OCI-LY7 (cell line): ENCODE data around the gene PDGFB. TPM values are rescaled to one million over a fixed set of nuclear protein-coding genes. Genes with fewer than 3 reads are reported as not detected.

Experiments
- BruUV-seq: library from RNA; stranded (reverse); fragments of 400-500 nt; replicated peaks from 2 replicates; lab custom pipeline; 2021; lab: Mats Ljungman, UMichigan
- CTCF ChIA-PET: fragments of 300-600 bp; sonication (Branson Sonifier 250); formaldehyde crosslinking; loops from one replicate; lab custom pipeline; 2022; ENCODE audit warnings: antibody characterized with exemption; ENCODE audit not compliant: unreplicated experiment; lab: Charles Lee
- POLR2A ChIA-PET: fragments of 300-600 bp; sonication (Branson Sonifier 250); formaldehyde crosslinking; loops from one replicate; lab custom pipeline; 2022; ENCODE audit warnings: antibody characterized with exemption; lab: Charles Lee
- DNase-seq: peaks from one replicate; pipeline ENCODE4 v3.0.0-alpha.2; 2015; ENCODE audit warnings: low spot score
- H2AFZ ChIP-seq: fragments of 200-600 bp; sonication (generic), shearing (Covaris generic); 2 replicates; pipeline ENCODE4 v1.6.1; 2014; ENCODE audit warnings: mild to moderate bottlenecking, antibody characterized with exemption, low read length, moderate library complexity
- H3K27ac ChIP-seq: fragments of 200-600 bp; sonication (generic); 2 replicates; pipeline ENCODE4 v1.5.1; 2014; ENCODE audit warnings: mixed run types, low read depth, mild to moderate bottlenecking, moderate library complexity, low read length, inconsistent platforms; ENCODE audit not compliant: poor library complexity, severe bottlenecking
- H3K36me3 ChIP-seq: fragments of 200-600 bp; sonication (generic); 2 replicates; pipeline ENCODE4 v1.6.1; 2014; ENCODE audit warnings: mild to moderate bottlenecking, antibody characterized with exemption, low read length, moderate library complexity, mixed read lengths; ENCODE audit not compliant: insufficient read depth
- H3K4me1 ChIP-seq: fragments of 200-600 bp; sonication (generic); 2 replicates; pipeline ENCODE4 v1.5.1; 2014; ENCODE audit warnings: mild to moderate bottlenecking, low read length; ENCODE audit not compliant: insufficient read depth, poor library complexity, severe bottlenecking
- H3K4me2 ChIP-seq: fragments of 200-600 bp; sonication (generic); 2 replicates; pipeline ENCODE4 v1.6.1; 2014; ENCODE audit warnings: mild to moderate bottlenecking, low read length
- H3K4me3 ChIP-seq: fragments of 200-600 bp; sonication (generic); 2 replicates; pipeline ENCODE4 v1.5.1; 2014; ENCODE audit warnings: mild to moderate bottlenecking, low read depth, low read length; ENCODE audit not compliant: poor library complexity, severe bottlenecking
- H3K79me2 ChIP-seq: fragments of 200-600 bp; sonication (generic); 2 replicates; pipeline ENCODE4 v1.6.1; 2016; ENCODE audit warnings: low read depth, mild to moderate bottlenecking, low read length, moderate library complexity, mixed read lengths; ENCODE audit not compliant: insufficient read depth
- H3K9me2 ChIP-seq: fragments of 200-600 bp; sonication (generic); 2 replicates; pipeline ENCODE4 v1.6.1; 2016; ENCODE audit warnings: mild to moderate bottlenecking, low read length, mixed read lengths; ENCODE audit not compliant: insufficient read depth
- H3K9me3 ChIP-seq: fragments of 200-600 bp; sonication (generic); 2 replicates; pipeline ENCODE4 v1.6.1; 2014; ENCODE audit warnings: mild to moderate bottlenecking, mixed run types, low read length, mixed read lengths
- H4K20me1 ChIP-seq: fragments of 200-600 bp; sonication (generic); 2 replicates; pipeline ENCODE4 v1.6.1; 2014; ENCODE audit warnings: mild to moderate bottlenecking, antibody characterized with exemption, low read length, moderate library complexity, mixed read lengths; ENCODE audit not compliant: insufficient read depth
- CTCF ChIP-seq: fragments of 200-600 bp; sonication (generic); conservative IDR thresholded peaks from 2 replicates; pipeline ENCODE4 v1.5.1; 2014; ENCODE audit warnings: mild to moderate bottlenecking, antibody characterized with exemption, low read length, moderate library complexity, mixed read lengths
- EZH2phosphoT487 ChIP-seq: fragments of 200-600 bp; sonication (generic); IDR thresholded peaks from 2 replicates; pipeline ENCODE4 v1.6.1; 2018; ENCODE audit warnings: low read depth, borderline replicate concordance, mild to moderate bottlenecking, mixed run types, antibody characterized with exemption, low read length, moderate library complexity, mixed read lengths
- intact Hi-C: fragments of 100-400 bp; cut with micrococcal nuclease; formaldehyde crosslinking; loops from one replicate; pipeline ENCODE4 v1.10.0; 2022; ENCODE audit not compliant: unreplicated experiment
- total RNA-seq, 2 experiments: library from RNA; depleted of rRNA in 1 of 2; stranded (reverse); fragments of >200 nt in 1 of 2; shearing (Covaris generic) in 1 of 2; gene quantifications; 2 replicates each; pipeline ENCODE4 v1.2.3, GENCODE V29; 2014 to 2022

Gene PDGFB
- total RNA-seq, 2 experiments from 2014 or later = 0.27 TPM; not detected in 1

DNA sequence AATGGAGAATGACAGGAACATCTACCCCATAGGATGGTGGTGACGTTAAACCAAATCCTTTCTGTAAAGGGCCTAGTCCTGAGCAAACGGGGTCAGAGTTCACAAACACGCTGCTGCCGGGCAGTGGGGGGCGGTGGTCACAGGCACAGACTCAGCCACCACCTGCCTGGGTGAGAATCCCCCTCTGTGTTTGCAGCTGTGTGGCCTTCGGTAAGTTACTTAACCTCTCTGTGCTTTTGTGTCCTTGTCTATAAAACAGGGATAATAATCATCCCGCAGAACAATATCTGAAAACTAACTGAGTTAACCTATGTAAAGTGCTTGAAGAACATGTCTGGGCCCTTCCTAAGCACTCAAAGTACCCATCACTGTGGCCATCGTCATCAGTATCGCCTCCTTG lies 26.0 kb upstream of the PDGFB start:
- H3K9me2 ChIP-seq = no peaks in the 10 kb centered on the region
- BruUV-seq = no TSS peak
- no peaks in the 10 kb centered on the region for H4K20me1 ChIP-seq
- no peaks in the 10 kb centered on the region for H3K4me1 ChIP-seq
- ChIA-PET POLR2A (no interaction called here), CTCF (no interaction called here)
- H3K79me2 ChIP-seq = no peaks in the 10 kb centered on the region
- H2AFZ ChIP-seq = no peak overlapping the region
- no peaks in the 10 kb centered on the region for H3K36me3 ChIP-seq
- no peak overlapping the region for H3K27ac ChIP-seq
- no peak overlapping the region for H3K4me3 ChIP-seq
- no peaks in the 10 kb centered on the region for H3K9me3 ChIP-seq
- DNase-seq = no peak
- H3K4me2 ChIP-seq = no peak overlapping the region
- TF ChIP-seq EZH2phosphoT487 = no peak
- no peak for TF ChIP-seq CTCF
- intact Hi-C loops = no loop called here

- Histone ChIP-seq H3K36me3 (no peaks in the 10 kb centered on the region), H3K9me3 (no peaks in the 10 kb centered on the region), H3K4me2 (no peak overlapping the region), H3K4me1 (no peaks in the 10 kb centered on the region), H3K27ac (no peak overlapping the region), H2AFZ (no peak overlapping the region), H3K4me3 (no peak overlapping the region), H3K79me2 (no peaks in the 10 kb centered on the region), H4K20me1 (no peaks in the 10 kb centered on the region), H3K9me2 (no peaks in the 10 kb centered on the region)
- TF ChIP-seq EZH2phosphoT487 (no peak), CTCF (no peak)
- no peak for DNase-seq
- BruUV-seq = no TSS peak
- ChIA-PET POLR2A (no interaction called here), CTCF (no interaction called here)
- intact Hi-C loops = no loop called here
Observed at GRCh38 chr22:39270280-39270679, 25.5 kb upstream of the PDGFB start.

- Histone ChIP-seq H4K20me1 (no peaks in the 10 kb centered on the region), H3K27ac (no peak overlapping the region), H3K4me3 (no peak overlapping the region), H2AFZ (no peak overlapping the region), H3K9me2 (no peaks in the 10 kb centered on the region), H3K36me3 (no peaks in the 10 kb centered on the region), H3K79me2 (no peaks in the 10 kb centered on the region), H3K4me2 (no peak overlapping the region), H3K4me1 (no peaks in the 10 kb centered on the region), H3K9me3 (no peaks in the 10 kb centered on the region)
- ChIA-PET CTCF (no interaction called here), POLR2A (no interaction called here)
- intact Hi-C loops = no loop called here
- no peak for DNase-seq
- TF ChIP-seq EZH2phosphoT487 (no peak), CTCF (no peak)
- BruUV-seq = no TSS peak
Observed at GRCh38 chr22:39269095-39269790, 24.5 kb upstream of the PDGFB start.
